Right forelimb (tissue), 1 donor: Measurements from ENCODE around the gene NCF4.

Source experiments
- DNase-seq: peaks from one replicate; pipeline ENCODE4 v3.0.0-alpha.2; 2018

Gene NCF4

DNA sequence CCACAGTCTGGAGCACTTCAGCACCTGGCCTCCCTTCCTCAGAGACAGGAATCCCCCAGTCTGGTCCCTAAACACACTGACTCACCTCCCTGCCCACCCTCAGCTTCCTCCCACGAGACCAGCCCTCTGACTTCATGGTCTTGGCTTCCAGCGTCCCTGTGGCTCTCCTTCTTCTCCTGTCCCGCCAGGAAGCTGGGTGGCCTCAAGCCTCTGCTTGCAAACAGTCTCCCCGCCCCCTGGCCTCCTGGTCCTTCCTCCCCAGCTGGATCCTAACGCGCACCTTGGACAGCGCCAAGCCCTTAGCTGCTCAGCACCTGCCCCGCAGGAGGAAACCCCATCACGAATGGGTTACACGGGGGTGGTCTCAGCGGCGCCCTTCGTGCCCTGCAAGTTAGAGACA is 4.5 kb downstream of the NCF4 start:
- DNase-seq, result no peak

DNA sequence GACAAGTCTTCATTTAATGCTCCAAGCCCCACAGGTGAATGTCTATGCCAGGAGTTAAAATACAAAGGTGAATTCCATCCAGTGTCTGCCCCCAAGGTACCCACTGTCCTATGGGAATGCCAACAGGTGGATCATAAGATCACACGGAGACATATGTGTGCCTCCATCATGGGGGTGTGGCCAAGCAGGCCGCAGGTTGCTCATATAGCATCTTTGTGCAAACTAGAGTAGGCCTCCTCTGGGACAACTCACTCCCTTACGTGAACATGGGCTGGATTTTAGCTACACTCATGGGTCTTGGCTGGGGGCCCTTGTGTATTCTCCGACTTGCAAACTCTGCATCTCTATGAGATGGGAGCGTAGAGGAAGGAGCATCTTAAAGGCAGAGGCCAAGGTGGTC is 6.9 kb downstream of the NCF4 start:
- no peak for DNase-seq

DNA sequence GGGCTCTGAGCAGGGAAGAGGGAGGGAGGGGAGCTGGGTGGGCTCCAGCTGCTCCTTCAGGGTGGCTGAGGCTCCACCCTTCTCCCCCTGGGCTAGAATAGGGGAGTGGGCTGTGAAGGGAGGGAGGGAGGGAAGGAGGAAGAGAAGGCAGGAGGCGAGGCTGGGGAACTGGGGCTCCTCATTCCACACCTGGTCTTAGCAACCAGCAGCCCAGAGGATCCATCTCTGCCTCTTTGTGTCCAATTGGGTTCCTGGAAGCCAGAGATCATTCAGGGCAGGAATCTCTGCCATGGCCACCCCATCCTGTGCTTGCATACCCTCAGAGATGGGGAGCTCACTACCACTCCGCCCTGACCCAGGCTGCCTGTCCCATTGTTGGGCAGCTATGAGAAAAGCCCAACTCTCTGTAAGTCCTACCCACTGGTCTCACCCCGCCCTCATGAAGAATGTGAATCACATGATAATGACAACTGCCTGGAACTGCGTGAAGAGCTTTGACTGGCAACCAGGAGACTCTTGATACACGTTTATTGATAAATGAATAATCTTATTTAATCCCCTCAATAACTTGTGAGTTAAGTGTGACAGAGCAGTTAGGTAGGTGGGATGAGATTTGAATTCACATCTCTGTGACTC is 7.9 kb downstream of the NCF4 start:
- no peak for DNase-seq

DNA sequence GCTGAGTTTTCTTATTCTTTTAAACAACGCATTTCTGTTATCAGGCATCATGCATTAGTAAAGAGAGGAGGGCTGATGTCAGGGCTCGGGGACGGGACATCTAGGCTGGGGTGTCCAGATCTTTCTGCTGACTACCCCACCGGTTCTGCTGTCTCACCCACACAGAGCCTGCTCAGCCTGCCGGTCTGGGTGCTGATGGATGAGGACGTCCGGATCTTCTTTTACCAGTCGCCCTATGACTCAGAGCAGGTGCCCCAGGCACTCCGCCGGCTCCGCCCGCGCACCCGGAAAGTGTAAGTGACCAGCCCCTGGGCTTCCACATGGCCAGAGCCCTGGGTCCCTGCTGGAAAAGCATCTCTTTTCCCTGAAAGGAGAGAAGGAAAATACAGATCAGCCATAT is 9.4 kb downstream of the NCF4 start:
- DNase-seq, result no peak

DNA sequence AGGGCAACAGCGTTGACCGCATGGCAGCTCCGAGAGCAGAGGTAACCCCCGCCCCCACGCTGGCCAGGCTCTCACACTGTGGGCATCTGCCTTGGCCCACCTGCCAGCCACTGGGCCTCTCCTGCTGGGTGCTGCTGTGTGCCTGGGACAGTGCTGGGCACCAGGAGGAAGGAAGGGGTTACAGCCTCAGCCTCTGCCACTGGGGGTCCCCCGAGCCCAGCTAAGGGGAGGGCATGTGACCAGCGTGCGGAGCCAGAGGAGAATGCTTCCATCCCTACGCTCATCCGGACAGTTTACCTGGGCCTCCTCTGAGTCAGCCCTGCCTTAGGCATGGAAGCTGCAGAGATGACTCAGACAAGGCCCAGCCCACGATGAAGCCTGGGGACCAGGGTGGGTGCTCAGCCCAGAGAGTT is 10.9 kb downstream of the NCF4 start:
- DNase-seq, result no peak

DNA sequence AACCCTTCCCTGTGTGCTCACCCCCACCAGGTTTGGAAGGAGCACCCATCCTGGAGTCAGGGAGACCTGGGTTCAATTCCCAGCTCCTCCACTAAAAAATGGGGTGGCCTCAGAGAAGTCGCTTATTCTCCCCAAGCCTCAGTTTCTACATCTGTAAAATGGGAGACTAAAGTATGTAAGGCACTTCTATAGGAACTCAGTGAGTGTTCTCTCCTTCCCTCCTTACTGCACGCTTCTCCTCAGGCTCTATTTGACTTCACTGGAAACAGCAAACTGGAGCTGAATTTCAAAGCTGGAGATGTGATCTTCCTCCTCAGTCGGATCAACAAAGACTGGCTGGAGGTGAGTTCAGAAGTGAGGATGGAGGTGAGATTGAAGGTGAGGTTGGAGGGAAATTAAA is 11.3 kb downstream of the NCF4 start:
- DNase-seq, result no peak

DNA sequence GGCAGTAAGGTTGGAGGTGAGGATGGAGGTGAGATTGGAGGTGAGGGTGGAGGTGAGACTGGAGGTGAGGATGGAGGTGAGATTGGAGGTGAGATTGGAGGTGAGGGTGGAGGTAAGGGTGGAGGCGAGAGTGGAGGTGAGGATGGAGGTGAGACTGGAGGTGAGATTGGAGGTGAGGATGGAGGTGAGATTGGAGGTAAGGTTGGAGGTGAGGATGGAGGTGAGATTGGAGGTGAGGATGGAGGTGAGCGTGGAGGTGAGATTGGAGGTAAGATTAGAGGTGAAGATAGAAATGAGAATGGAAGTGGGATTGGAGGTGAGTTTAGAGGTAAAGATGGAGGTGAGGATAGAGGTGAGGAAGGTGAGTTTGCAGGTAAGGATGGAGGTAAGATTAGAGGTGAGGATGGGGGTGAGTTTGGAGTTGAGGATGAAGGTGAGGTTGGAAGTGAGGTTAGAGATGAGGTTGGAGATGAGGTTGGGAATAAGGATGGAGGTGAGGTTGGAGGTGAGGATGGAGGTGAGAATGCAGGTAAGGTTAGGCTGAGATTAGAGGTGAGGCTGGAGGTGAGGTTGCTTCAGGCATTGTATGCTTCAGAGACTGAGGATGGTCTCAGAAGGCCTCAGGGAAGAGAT is 12.2 kb downstream of the NCF4 start:
- DNase-seq, result no peak

DNA sequence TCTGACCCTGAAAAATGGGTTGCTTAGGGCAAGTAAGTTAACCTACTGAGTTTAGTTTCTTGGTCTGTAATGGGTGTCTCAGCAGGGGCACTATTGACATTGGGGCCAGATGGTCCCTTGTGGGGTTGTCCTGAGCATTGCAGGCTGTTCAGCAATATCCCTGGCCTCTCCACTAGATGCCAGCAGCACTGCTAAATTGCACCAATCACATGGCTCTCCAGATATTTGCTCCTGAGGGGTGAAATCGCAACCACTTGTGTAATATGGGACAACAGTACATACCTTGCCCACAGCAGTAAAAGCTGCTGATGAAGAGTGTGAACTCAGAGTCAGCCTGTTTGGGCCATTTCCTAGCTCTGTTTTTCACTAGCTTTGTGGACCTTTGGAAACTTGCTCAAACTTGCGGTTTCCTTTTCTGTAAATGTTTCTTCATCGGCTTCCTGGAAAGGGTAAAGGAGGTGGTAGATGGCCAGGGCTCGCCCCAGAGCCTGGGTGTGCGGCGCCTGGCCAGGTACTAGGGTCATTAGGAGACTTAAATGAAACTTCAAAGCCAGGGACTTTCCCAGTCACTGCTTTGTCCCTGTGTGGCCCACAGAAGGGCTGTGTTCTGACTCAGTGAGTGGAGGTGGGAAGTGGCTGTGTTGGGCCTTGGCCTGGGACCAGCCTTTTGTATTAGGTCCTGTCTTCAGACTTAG is 13.0 kb downstream of the NCF4 start:
- DNase-seq, result no peak

DNA sequence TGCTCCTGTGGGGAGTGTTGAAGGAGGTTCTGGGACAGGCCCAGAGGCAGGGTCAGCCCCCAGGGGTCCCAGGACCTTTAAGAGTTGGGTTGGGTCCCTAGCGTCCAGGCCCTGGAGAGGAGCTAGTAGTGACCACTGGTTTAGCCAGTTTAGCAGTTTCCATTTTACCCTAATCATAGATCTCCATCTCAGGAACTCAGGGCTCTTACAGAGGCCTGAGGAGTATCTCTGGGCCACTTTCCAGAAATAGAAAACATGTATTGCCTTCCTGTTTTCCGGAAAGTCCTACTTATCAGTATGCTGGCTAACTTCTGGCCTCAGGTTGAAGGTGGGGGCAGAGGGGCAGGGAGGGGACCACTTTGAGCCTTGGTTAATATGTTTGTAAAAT is 13.5 kb downstream of the NCF4 start:
- no peak for DNase-seq

DNA sequence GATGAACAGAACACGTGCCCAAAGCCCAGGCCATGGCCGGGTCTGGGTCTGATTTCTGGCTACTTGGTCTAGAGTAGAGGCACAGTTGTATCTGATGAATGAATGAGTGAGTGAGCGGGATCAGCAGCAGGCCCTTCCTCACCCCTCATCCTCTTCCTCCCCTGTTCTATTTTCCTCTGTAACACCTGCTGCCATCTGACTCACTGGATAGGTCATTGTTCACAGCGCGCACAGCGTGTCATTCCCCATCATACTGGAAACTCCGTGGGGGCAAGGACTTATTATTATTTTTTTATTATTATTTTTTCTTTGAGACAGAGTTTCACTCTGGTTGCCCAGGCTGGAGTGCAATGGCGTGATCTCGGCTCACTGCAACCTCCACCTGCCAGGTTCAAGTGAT is 13.9 kb downstream of the NCF4 start:
- no peak for DNase-seq

DNA sequence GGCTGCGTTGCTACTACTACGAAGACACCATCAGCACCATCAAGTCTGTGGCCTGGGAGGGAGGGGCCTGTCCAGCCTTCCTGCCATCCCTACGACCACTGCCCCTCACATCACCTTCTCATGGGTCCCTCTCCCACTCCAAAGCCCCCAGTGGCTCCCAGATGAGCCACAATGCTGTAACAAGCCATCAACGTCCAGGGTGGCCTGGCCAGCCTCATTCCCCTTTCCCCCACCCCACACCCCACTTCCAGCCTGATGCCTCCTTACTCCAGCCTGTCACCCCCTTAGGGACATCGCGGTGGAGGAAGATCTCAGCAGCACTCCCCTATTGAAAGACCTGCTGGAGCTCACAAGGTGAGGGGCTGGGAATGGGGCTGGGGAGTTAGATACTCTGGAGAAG is 14.9 kb downstream of the NCF4 start:
- DNase-seq, result no peak

DNA sequence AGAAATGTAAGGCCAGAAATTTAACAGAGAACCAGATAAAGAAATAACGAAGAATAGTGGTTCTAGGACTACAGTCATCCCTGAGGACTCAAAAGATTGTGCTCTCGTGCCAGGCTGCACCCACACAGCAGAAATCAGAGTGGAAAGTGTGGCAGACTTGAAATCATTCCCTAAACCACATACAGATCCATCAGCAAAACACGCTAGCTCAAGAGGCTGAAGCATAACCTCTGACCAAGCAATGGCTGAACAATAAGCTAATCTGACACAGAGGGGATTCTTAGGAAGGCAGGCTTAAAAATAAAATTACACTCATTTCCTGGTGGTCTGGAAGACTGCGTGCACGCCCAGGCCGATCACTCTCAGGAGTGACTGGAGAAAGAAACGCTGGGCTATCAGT is 19.0 kb downstream of the NCF4 start:
- DNase-seq, result no peak

DNA sequence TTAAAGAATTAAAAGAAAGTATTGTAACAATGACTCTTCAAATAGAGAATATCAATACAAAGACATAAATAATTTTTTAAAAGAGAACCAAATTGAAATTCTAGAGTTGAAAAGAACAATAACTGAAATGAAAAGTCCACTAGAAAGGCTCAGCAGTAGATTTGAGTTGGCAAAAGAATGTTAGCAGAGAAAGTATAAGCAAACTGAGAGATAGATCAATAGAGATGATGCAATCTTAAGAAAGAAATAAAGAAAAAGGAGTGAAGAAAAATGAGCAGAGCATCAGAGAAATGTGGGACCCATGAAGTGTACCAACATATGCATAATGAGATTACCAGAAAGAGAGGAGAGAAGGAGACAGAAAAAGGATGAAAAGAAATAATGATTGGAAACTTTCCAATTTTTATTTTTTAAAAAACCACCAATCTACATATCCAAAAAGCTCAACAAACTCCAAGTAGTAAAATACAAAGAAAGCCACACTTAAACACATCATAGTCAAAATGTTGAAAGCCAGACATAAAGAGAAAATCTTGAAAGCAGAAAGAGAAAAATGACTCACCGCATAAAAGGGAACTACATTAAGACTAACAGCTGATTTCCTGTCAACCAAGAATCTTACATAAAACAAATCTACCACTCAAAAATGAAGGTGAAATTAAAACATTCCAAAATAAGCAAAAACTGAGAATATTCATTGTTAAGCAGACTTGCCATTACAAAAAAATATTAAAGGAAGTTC is 20.9 kb downstream of the NCF4 start:
- no peak for DNase-seq

DNA sequence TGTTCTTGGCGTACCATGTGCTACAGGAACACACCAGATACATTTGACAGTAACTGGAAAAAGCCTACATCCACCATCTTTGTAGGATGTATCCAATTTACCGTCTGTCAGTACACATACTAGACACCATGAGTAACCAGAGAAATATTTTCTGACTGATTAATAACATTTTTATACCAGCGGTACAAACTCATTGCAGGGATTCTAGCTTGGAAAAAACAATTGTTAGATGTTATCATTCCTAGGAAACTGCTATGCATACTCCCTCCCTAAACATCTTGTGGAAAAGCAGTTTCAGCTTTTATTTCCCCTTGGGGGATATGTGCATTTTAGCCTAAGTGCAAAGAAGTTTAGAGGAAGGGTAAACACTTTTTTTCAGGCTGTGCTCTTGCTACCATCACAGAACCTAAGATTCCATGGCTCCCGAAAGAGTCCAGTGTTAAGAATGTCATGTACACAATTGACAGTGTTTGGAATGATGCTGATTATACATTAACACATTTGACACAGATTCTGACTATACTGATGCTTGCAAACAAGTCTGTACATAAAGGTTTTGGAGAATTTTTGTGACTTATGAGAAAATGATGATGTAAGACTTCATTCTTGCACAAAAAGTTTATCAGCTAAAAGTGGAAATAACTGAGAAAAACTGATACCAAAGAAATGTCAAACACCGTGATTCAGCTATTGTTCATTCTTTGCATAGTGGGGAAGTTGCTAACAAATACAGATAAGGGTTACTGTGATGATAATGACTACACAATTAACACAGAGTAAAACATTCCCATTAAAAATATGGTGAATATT is 23.7 kb downstream of the NCF4 start:
- DNase-seq, result no peak

DNA sequence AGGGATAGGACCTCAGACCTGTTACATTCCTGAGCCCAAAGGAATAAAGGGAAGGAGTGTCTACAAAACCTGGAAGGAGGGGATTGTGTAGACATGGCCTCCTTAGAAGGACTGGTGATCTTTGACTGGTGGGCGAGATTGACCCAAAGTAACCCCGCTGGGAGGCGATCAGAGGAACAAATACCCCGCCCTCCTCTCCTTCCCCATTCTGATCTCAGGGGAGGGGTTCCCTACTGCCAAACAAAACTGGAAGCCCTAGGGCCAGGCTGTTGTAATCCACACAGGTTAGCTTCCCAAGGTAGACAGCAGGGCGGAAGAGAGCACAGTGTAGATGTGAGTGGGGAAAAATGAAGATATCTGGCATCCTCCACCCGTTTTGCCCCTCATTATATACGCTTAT is 24.7 kb downstream of the NCF4 start:
- no peak for DNase-seq

DNA sequence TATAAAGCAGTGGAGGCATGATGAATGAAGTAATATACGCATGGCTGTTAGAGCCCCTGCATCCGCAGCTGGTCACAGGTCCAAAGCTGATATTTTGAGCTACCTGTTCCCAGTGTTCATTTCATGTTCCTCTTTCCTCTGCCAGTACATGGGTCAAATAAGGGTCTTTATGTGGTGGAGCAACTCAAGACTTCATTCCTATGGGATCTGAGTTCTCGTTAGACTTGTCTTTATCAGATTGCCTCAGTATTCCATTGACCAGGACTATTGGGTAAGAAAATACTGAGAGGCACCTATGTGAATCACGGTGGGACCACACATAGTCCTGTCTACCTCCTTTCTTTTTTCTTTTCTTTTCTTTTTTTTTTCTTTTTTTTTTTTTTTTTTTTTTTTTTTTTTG is 25.2 kb downstream of the NCF4 start:
- no peak for DNase-seq

DNA sequence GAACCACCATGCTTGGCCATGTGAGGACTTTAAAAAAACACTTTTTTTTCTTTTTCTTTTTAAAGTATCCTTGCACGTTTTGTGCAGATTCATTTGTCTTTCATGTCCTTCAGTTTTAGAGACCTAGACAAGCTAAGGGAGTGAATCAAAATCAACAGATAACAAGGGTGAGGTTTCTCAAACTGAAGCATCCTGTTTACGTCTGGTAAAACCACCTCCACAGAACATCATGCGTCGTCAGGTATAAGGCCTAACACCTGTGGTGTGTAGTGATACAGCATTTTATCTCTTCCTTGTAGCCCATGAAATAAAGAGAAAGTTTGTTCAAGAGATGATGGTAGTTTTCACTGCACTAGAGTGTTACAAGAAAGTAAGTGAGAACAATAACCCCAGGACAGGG is 26.4 kb downstream of the NCF4 start:
- DNase-seq, result no peak

DNA sequence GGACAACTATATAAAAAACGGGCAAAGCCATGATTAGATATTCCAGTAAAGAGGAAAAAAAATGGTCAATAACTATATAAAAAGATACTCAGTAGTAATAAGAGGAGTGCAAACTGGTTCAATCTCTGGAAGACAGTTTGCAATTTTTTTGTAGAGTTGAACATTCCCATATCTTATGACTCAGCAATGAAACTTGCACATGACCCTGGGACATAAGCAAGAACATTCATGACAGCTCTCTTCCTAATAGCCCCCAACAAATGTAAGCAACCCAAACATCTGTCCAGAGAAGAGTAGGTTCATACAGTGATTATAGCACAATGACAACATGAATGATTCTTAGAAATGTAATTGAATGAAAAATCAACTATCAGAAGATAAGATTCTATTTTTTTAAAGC is 30.8 kb downstream of the NCF4 start:
- no peak for DNase-seq

DNA sequence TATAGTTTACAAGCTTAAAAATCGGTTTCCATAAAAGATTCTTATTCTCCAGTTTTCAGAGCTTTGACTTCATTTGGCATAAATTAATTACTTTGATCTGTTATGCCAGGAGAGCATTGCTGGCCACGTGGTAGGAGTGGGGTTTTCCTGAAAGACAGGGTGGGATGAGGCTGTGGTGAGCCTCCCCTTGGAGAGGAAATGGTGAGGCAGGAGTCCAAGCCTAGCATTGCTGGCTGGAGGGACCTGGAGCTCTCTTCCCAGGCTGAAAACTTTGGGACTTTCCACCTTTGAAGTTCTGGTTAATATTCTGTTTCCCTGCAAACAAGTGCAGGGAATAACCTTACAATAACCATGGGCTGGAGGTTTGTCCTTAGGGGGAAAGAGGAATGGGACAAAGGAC is 31.5 kb downstream of the NCF4 start:
- DNase-seq, result no peak

DNA sequence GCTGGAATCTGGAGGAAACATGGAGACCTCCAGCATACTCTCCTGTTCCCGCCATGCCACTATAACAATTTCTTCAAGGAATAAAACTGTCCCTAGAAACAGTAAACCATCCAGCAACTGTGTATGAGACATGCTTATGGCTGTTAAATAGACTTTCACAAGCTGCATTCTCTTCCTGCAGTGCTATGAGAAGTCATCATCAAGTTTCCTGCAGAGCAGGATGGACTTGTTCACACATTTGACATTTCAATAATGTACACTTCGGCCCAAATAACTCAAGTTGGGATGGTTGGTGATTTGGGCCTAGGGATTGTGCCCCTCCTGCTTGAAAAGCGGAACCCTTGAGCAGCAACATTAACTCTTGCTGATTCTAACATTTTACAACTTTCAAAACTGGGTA is 32.5 kb downstream of the NCF4 start:
- no peak for DNase-seq

DNA sequence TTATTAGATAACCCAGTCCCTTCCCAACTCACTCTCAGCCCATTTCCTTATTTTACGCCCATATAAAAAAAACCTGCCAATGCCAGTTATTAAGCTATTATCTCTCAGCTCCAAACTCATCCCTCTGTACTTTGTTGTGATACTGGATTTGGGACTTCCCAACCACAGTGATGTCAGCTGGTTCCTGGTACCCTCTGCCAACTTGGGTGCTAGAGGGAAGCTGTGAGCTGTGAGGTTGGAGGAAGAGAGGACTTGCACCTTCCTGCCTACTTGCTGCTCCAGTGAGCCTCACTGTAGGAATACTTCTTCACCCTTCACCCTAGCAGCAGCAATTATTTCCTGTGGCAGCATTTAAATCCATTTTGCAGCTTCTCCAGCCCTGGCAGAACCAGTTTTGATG is 33.5 kb downstream of the NCF4 start:
- DNase-seq, result no peak

DNA sequence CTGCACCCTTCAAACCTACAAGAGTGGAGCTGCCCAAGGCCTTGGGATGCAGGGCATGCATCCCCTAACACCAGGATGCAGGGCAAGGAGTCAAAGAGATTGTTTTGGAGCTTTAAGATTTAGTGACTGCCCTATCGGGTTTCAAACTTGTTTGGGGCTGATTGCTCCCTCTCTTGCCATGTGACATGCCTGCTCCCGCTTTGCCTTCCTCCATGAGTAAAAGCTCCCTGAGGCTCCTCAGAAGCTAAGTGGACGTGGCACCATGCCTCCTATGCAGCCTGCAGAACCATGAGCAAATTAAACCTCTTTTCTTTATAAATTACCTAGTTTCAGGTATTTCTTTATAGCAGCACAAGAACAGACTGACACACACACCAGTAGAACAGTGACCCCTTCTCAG is 36.8 kb downstream of the NCF4 start:
- DNase-seq, result no peak

DNA sequence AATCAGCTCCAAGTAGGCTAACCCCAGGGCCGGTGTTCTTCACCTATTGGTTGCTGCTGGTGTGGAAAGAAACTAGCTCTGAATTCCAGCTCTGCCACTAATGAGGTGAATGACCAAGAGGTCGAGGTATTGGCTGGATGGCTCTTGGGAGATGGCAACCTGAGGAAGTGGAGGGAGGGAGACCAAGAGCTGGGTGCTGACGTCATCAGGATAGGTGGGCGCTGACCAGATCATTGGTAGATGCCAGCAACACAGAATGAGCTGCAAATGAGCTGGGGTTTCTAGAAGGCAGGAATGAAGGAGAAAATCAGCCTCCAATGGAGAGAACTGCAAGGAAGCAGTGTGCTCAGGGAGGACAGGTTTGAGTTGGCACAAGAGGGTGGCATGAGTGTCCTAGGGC is 37.9 kb downstream of the NCF4 start:
- DNase-seq, result no peak
